Activated CD8-positive, alpha-beta memory T cell treated with anti-CD3 and anti-CD28 coated beads for 48 hours (primary cell): Measurements from ENCODE around the gene TPPP2.

ENCODE experiments used
- DNase-seq, 3 experiments: peaks; one replicate each; pipeline ENCODE4 v3.0.0-alpha.2; 2020; ENCODE audit warnings: low read depth in 2 of 3, low spot score in 2 of 3

The TPPP2 gene

DNA sequence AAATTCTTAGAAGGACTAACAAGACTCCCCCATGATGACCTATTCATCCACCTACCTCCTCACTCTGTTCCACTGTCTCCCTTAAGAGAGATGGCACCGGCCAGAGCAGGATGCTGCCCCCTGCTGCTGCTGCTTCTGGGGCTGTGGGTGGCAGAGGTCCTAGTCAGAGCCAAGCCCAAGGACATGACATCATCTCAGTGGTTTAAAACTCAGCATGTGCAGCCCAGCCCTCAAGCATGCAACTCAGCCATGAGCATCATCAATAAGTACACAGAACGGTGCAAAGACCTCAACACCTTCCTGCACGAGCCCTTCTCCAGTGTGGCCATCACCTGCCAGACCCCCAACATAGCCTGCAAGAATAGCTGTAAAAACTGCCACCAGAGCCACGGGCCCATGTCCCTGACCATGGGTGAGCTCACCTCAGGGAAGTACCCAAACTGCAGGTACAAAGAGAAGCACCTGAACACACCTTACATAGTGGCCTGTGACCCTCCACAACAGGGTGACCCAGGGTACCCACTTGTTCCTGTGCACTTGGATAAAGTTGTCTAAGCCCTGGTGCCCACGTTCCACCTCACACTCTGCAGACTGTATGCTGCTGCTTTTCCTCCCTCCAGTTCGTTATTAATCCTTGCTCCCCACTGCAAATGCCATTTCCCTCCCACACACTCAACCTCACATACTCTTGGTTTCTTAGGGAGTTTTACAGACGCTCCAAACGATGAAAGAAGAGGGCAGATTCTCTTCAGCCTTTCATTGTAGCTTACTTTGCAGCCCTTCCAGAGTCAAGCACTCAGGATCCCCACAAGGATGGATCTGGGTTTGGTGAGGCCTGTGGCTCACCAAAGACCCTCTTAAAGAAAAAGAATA, 28.0 kb downstream of the TPPP2 start, which contains the start of gene RNASE8:
Gene RNASE8 (plus strand): TSS at position 20 of the 873 bp plus-strand sequence. CDS start 71 bp downstream, at position 91.
- no peak for DNase-seq

DNA sequence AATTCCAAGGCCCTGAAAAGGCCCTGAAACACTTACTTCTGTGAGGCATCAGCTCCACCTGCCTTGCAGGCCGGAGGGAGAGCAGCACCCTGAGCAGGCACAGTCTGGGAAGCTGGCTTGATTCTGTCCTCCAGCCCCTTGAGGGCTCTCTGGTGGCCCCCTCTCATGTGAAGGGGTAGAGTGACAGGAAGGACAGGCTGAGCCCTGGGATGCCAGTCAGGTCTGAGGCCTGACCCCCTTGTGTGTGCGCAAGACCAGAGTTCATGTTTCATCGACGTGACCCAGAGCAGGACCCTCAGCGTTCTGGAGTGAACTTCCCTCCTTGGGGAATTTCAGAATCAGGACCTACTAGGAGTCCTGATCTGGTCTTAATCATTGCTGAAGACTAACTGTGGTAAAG, 28.9 kb downstream of the TPPP2 start:
- no peak for DNase-seq

DNA sequence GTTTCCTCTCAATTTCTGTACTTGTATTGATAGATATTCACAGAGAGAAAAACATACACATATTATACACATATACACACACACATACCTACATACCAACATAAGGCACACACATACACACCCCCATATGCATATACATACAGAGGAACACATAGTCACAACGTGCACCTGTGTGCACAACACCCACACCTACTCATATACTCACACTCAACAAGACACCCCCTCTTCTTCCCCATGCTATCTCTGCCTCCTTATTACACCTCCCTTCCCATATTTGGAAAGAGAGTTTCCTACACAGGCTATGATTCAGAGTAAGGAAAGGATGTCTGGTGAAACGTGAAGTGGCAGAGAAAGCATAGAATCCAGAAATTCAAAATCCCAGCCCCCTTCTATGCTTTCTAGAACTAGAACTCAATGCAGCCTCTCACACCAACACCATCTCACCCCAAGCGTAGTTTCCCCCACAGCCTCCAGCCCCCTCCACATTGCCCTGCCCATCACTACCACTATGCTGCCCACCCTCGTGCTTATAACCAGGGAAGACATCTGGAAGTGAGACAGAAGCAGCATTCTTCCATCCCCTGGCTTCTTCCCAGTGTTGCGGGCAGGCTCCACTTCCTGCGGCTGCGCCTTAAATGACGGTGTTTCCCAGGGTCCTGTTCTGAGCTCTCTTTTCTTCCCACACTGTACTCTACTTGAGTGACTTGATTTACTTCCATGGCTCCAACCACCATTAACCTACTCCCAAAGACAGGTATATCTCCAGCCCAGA, 30.0 kb downstream of the TPPP2 start:
- no peak for DNase-seq

DNA sequence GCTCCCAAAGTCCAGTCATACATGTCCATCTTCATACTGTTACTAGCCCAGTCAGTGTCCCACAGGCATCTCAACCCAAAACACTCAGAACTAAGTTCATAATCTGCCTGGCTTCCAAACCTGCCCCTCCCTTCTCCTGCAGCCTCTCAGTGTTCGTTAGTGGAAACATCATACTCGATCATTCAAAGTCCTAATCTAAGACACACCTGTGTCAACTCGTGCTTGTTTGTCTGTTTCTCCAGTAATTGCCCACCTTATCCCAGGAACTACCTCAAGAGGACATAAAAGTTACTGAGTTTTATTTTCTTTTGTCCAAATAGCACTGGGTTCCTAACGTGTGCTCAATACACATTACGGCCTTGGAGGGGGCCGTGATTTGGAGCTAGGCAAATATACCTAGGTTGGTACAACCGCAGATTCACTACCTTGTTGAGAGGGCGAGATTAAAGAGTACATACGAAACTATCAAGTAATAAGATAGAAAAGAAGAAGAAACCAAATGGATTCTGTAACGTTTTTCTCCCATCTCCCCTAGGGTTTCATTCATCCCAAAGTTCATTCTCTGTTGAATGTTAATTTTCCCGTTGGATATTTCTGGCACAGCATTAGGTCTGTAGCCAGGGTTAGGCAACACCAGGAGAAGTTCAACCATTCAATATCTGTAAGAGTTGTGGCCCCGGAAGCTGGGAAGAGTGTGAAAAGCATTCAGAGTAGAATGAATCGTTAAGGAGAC, 30.8 kb downstream of the TPPP2 start:
- DNase-seq: no peak

DNA sequence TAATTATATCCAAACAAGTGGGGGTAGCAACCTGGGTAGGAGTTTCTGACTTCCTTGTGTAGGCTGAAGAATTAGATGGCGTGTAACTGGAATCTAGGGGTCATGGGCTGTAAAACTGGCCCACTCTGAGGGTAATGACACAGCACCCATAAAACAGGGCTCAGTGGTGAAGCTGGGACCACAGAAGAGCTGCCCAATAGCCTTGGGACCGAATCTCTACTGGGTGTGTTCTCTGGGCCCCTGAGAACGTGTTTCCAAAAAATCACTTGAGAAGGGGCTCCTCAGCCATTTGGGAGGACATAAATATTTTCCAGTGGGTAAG, 31.3 kb downstream of the TPPP2 start:
- DNase-seq: no peak

DNA sequence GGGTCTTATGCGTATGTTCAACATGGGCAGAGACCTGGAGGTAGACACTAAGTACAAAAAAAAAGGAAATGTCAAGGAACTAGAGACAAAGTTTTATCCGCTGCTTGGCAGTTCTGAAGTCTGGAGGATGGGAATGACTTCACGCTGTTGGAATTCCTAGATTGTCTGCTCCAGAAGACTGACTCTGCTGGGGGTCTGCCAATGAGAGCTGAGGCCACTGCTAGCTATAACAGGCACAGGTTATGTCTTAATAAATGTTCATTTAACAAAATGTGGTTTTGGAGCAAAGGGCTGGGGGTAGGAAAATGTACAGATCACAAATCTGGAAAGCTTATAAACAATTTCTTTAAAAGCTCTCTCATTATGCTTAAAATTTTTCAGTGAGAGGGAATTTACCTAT, 33.5 kb downstream of the TPPP2 start:
- DNase-seq: no peak

DNA sequence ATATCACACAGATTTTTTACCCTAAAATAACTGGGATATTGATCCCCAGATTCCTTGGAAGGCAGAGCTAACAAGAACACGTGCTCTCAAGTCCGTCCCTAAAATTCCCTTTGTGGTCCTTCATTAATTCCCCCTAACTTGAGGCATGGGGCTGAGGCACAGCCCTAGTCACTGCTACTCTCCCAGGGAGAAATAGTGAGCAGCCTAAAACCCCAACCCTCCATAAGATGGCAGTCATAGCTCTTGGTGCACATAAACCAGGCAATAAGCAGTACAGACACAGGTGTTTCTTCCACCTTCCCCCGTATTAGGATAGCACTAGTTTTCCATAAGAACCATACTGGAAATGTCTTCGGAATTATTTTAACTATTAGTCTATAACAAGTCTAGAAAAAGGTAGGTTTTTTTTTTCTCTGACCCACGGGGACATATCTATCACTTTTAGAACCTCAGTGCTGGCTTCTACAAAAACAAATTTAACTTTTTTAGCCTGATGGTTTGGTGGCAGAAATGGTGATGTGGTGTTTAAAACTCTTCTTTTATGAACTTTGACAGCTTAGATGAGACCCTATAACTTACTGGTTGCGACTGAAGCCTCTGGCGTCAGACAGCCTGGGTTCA, 37.0 kb downstream of the TPPP2 start:
- no peak for DNase-seq

DNA sequence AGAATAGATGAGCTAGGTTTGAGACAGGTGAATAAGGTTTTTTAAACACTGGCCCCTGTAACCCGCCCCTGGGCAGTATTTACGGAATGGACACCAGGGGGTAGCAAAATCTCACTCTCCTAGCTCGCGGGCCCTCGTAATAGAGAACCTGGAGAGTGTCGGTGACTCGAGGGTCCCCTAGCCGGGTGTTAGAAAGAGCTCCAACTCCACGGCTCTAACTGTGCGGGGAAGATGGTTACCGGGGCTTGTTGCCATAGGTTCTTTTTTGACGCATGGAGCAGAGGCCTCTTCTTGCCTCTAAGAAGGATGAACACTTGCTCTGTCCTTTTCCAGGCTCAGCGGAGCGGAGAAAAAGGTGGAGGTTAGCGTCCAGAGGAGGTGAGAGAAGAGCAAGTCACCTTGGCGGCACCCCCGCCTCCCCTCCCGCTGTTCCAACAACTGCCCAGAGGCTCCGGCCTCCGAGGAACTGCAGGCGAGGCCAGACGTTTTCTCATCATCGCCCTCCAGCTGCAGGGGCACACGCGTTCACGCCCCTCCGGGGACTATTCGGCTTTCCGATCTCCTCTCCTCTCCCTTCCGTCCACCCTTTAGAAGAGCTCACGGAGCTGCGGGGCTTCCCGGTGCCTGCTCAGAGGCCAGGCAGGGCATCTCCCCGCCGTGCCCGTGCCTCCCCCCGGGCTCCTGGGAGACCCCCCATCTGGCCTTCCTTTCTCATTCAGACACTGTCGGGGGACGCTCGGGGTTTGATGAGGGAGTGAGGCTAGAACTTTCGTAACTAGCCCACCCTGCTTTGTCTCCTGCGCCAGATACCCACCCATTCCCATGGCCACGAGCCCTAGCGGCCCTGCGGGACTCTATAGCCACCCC, 38.7 kb downstream of the TPPP2 start:
- no peak for DNase-seq

DNA sequence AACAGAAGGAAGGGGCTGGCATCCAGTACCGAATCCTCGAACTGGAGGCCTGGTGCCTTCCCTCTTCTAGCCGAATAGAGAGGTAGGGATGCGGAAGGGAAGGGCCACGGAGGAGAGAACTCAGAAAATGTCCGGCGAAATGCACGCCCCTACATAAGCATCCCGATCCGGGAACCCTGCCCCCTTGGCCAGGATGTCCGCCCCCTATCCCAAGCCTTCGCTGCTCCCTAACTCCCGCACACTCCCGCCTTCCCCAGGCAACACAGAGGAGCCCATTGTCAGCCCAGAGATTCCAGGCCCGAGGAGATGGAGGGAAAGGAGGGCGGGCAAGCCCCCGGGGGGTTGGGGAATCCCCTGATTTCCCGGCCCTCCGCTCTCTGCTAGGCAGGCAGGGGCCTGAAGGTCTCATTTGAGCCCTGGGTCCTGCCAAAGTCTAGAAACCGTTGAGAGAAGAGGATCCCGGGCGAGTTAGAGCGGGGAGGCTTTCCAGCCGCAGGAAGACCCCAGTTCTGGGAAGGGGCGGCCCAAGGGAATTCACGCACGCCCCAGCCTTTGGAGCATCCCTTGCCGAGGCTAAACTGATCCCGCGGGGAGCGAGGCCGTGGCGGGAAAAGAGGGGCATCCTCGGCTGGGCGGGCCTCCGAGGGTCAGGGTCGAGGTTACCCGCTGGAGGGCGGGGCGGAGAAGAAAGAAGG, 39.5 kb downstream of the TPPP2 start:
- DNase-seq: no peak

DNA sequence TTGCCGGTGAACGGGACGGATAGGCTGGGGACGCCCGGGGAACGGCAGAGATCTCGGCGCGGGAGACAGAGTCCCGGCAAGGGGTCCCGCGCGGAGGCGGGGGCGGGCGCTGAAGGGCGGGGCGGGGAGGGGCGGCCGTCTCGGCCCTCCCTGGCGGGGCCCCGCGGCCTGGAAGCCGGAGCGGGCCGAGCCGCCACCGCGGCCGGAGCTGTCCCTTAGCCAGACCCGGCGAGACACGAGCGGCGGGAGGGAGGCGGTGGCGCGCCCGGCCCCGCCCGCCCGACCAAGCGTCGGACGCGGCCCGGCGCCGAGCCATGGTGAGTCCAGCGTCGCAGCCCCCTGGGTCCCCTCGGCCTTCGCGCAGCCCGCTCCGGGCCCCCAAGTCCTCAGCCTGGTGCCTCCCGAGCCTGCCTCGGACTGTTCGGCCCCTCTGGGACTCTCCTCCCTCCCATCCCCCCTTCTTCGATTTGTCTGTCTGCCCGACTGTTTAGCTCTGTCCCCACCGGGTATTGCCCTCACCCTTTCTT, 40.1 kb downstream of the TPPP2 start, which contains the start of gene ARHGEF40:
Gene ARHGEF40 (plus strand): TSS at position 222 of the 527 bp plus-strand sequence. CDS start 93 bp downstream, at position 315.
- DNase-seq: no peak

DNA sequence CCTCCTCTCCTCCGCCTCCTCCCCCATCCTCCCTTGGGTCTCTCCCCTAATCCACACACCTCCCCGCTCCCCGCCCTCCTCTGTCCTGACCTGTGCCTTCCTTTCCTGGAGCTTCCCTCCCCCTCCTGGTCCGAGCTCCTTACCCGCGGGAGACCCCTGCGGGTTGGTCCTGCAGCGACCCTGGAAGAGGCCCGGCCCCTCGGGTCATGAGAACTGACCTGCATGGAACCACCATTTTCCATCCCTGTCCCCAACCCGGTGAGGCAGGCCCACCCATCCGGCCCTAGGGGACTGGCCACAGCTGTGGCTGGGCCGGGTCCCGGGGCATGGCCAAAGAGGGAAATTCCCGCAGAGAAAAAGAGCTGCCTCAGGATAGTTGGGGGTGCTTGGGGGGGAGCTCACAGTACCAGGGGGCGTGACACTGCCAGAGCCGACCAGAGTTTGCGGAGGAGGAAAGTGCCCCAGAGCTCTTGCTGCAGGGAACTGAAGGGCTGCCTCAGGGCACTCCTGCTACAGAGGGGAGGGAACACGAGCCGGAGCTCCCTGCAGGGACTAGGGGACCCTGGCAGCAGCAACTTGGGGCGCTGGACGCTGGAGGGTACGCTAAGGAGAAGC, 40.7 kb downstream of the TPPP2 start:
- no peak for DNase-seq

DNA sequence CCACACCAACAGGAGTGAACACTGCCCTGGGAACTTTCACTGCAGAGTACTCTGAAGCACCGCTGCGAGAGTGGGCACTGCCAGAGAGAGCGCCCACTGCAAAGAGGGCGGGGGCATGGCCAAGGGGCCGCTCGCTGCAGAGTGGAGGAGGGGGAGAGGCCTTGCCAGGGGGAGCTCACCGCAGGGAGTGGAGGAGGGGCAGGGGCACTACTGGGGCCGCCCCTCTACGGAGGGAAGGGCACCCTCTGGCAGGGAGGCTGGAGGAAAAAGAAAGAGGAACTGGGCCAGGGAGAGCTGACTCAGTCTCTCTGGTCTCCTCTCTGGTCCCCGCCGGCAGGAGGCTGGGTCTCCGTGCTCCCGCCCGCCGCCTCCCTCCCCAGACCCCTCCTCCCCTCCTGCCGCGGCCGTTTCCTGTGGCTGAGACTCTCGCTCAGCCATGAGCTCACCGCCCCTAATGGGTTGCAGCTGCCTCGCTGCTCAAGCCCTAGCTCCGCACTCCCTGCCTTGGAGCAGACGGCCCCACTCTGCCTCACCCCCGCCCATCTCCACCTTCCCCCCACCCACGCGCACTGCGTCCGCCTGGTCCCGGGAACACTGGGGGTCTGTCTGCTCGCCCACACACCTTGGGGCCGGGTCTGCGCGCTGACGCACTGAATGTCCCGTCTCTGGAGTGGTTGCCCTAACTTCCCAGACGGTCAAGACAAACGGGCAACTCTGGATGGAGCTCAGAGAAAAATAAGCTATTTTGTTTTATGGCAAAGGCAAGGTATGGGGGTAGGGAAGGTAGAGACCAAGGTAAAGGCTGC, 41.4 kb downstream of the TPPP2 start:
- DNase-seq: no peak

DNA sequence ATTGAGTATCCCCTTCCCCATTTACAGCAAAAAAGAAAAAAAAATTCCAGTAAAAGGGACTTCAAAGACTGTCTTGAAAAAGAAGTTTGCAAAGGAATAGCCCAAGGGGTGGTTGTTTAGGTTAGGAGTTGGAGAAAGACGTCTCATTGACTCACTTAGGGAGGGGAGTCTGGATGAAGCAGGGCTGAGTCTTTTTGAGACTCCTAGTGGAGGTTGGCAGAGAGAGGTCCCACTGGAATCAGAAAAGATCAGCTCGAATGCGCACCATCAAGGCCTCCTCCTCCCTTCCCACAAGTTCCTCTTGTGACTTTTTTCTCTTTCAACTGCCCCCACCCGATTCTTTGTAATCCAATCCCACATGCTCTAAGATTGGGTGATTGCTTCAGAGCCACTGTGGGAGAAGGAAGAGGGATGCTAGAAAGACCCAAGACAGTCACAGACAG, 42.0 kb downstream of the TPPP2 start:
- no peak for DNase-seq

DNA sequence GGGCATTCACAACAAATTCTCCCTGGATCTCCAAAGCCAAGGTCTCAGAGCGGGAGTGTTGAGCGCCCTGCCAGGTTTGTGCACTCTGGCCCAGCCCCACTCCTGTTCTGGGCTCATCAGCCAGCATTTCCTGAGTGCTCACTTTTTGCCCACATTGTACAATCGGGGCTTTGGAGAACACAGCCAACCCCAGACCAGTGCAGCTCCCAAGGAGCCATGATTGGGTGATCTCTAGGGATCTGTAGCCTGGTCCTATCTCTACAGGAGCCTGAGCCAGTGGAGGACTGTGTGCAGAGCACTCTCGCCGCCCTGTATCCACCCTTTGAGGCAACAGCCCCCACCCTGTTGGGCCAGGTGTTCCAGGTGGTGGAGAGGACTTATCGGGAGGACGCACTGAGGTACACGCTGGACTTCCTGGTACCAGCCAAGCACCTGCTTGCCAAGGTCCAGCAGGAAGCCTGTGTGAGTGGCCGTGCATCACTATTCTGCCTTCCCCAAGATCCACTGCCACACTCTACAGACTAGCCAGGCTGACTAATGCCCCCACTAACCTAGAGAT, 42.8 kb downstream of the TPPP2 start:
- DNase-seq: no peak

DNA sequence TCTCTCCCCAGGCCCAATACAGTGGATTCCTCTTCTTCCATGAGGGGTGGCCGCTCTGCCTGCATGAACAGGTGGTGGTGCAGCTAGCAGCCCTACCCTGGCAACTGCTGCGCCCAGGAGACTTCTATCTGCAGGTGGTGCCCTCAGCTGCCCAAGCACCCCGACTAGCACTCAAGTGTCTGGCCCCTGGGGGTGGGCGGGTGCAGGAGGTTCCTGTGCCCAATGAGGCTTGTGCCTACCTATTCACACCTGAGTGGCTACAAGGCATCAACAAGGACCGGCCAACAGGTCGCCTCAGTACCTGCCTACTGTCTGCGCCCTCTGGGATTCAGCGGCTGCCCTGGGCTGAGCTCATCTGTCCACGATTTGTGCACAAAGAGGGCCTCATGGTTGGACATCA, 43.9 kb downstream of the TPPP2 start:
- no peak for DNase-seq

DNA sequence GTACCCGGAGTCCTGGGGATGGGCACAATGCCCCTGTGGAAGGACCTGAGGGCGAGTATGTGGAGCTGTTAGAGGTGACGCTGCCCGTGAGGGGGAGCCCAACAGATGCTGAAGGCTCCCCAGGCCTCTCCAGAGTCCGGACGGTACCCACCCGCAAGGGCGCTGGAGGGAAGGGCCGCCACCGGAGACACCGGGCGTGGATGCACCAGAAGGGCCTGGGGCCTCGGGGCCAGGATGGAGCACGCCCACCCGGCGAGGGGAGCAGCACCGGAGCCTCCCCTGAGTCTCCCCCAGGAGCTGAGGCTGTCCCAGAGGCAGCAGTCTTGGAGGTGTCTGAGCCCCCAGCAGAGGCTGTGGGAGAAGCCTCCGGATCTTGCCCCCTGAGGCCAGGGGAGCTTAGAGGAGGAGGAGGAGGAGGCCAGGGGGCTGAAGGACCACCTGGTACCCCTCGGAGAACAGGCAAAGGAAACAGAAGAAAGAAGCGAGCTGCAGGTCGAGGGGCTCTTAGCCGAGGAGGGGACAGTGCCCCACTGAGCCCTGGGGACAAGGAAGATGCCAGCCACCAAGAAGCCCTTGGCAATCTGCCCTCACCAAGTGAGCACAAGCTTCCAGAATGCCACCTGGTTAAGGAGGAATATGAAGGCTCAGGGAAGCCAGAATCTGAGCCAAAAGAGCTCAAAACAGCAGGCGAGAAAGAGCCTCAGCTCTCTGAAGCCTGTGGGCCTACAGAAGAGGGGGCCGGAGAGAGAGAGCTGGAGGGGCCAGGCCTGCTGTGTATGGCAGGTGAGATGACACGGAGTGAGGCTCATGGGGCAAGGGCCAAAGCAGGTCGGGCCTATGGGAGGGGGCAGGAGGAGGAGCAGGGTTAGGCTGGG, 44.6 kb downstream of the TPPP2 start:
- no peak for DNase-seq
